HG03139 (cell line): ENCODE data around the gene STRN4.

Source experiments
- ATAC-seq: cut with Tn5 transposase; IDR thresholded peaks from one replicate; pipeline ENCODE4 v1.9.1; 2021; ENCODE audit not compliant: unreplicated experiment

STRN4 gene

GRCh38 chr19:46674416-46675178 is 71.7 kb downstream of the STRN4 start:
- no peak for ATAC-seq

GRCh38 chr19:46670813-46671212 is 75.4 kb downstream of the STRN4 start:
- no peak for ATAC-seq
